NCI-H226 (cell line): Measurements from ENCODE around the gene ADAMTS8.

Experiments used
- DNase-seq: peaks from one replicate; pipeline ENCODE4 v3.0.0-alpha.2; 2015

ADAMTS8 gene, protein sequence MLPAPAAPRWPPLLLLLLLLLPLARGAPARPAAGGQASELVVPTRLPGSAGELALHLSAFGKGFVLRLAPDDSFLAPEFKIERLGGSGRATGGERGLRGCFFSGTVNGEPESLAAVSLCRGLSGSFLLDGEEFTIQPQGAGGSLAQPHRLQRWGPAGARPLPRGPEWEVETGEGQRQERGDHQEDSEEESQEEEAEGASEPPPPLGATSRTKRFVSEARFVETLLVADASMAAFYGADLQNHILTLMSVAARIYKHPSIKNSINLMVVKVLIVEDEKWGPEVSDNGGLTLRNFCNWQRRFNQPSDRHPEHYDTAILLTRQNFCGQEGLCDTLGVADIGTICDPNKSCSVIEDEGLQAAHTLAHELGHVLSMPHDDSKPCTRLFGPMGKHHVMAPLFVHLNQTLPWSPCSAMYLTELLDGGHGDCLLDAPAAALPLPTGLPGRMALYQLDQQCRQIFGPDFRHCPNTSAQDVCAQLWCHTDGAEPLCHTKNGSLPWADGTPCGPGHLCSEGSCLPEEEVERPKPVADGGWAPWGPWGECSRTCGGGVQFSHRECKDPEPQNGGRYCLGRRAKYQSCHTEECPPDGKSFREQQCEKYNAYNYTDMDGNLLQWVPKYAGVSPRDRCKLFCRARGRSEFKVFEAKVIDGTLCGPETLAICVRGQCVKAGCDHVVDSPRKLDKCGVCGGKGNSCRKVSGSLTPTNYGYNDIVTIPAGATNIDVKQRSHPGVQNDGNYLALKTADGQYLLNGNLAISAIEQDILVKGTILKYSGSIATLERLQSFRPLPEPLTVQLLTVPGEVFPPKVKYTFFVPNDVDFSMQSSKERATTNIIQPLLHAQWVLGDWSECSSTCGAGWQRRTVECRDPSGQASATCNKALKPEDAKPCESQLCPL

GRCh38 chr11:130428316-130429119, at the start of gene ADAMTS8:
Gene ADAMTS8 (minus strand): TSS chr11:130428609. CDS start chr11:130428286, 323 bp downstream.
- no peak for DNase-seq

DNA sequence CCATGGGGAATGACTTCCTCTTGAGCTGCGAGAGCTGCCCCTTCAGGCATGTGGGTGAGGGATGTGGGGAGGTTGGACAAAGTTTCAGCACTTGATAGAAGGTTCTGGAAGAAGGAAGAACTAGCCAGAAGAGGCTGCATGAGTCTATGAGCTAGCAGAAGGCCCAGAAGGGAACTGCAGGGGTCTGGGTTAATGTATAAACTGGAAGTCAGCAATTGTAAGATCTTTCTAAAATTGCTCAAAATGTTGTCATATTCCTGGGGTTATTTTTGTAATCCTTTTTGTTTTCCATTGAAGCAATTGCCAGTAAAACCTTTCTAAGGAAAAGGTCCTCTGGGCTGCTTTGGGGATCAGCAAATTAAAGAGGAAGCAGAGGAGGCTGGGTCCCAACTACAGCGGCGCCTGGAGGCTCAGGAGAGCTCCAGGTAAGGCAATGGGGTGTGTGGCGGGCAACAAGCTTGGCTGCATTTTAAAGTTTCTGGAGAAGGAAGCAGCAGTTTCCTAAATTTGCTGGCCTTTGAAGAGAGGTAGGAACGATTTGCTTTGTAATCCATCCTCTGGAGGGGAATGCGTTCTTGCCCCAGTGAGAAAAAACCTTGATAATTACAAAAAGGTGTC, 49.3 kb upstream of the ADAMTS8 start:
- no peak for DNase-seq

- DNase-seq = no peak
Measured at GRCh38 chr11:130476922-130477491, 48.6 kb upstream of the ADAMTS8 start.

DNA sequence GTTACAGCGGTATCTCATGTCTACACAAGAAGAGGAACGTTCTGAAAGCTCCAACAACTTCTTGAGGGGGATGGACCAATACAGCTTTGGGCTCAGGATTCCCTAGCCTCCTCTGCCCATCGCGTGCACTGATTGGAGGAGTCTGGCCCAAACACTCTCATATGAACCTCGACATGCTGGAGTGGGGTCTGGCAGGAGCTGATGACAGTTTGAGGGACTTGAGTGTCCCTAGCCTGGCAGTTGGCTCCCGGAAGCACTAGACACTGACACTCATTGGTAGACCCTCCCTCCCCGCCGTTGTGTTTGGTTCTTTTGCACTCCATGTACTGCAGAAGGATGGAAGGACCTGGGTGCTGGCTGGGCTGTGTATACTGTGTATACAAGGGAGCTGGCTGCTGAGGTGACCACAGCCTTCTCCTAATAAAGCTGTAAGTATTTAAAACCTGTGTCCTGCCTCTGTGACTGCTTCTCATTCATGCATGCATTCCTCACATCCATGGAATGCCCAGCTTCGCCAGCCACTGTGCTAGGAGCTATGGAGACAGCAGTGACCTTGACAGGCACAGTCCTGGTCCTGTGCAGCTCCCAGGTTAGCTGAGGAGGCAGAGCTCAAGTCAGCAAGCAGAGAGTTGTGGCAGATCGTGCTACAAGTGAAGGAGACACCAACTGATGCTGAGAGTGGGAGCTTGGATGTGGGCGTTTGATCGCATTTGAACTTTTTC, 48.0 kb upstream of the ADAMTS8 start:
- DNase-seq = no peak

DNA sequence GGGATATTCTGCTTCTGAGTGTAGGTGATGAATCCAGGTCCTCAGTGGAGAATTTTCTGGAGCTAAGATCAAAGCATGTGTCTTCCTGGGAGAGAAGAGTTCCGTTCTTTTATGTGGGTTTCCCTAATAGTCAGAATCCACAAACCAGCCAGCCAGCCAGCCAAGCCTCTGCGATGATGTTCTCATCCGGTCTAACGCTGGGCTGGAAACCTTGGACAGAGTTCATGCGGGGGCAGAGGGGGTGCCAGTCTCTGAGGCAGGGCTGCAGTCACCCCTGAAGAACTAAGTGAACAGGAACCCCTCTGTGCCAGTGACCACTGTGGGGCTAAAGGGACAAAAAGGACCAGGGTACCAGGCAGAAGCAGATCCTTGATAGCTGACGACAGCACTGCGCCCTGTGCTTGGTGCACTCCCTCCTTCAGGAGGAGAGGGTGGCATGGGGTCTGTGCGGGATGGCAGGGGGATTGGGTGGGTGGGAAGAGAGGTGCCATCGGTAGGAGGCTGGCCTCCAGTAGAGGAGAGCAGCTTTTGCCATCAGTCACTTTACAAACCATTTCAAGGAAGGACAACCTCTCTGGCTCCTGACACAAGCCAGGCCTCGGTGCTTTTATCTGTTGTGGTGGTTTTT, 47.1 kb upstream of the ADAMTS8 start:
- no peak for DNase-seq

GRCh38 chr11:130474637-130475400, 46.4 kb upstream of the ADAMTS8 start:
- no peak for DNase-seq

GRCh38 chr11:130473795-130474377, 45.5 kb upstream of the ADAMTS8 start:
- DNase-seq = no peak

DNA sequence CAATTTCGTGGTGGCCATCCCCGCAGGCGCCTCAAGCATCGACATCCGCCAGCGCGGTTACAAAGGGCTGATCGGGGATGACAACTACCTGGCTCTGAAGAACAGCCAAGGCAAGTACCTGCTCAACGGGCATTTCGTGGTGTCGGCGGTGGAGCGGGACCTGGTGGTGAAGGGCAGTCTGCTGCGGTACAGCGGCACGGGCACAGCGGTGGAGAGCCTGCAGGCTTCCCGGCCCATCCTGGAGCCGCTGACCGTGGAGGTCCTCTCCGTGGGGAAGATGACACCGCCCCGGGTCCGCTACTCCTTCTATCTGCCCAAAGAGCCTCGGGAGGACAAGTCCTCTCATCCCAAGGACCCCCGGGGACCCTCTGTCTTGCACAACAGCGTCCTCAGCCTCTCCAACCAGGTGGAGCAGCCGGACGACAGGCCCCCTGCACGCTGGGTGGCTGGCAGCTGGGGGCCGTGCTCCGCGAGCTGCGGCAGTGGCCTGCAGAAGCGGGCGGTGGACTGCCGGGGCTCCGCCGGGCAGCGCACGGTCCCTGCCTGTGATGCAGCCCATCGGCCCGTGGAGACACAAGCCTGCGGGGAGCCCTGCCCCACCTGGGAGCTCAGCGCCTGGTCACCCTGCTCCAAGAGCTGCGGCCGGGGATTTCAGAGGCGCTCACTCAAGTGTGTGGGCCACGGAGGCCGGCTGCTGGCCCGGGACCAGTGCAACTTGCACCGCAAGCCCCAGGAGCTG, 44.8 kb upstream of the ADAMTS8 start:
- DNase-seq = no peak

DNA sequence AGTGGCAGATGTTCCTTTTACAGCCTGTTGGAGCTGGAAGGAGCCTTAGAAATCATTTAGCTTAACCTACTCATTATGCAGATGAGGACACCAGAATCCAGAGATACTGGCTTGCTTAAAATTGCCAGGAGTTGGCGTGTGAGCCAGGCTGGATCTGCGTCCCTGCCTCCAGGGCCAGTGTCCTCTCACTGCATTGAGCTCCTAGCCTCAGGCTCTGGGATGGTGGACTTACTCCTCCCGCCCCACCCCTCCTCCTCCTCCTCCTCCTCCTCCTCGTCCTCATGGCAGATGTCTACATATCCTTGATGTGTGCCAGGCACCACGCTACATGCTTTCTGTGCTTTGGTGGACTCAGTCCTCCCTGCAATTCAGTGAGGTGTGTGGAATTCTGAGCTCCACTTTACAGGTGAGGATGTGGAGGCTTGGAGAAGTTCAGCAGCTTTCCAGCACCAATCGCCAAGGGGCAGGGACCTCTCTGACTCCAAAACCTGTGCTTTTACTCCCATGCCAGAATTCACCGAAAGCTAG, 44.1 kb upstream of the ADAMTS8 start:
- no peak for DNase-seq

GRCh38 chr11:130471731-130472433, 43.5 kb upstream of the ADAMTS8 start:
- DNase-seq = no peak

- DNase-seq = no peak
Measured at GRCh38 chr11:130470832-130471706, 42.7 kb upstream of the ADAMTS8 start.

DNA sequence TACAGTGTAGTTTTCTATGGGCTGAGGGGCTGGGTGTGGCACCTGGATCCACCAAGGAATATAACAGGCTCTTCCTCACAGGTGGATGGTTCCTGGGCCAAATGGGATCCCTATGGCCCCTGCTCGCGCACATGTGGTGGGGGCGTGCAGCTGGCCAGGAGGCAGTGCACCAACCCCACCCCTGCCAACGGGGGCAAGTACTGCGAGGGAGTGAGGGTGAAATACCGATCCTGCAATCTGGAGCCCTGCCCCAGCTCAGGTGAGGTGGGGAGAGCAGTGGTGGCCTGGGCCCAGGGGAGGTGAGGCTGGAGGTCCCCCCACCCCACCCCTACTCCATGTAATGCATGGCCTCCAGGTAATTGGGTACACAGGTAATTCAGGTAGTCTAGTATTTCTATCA, 40.8 kb upstream of the ADAMTS8 start:
- DNase-seq = no peak

DNA sequence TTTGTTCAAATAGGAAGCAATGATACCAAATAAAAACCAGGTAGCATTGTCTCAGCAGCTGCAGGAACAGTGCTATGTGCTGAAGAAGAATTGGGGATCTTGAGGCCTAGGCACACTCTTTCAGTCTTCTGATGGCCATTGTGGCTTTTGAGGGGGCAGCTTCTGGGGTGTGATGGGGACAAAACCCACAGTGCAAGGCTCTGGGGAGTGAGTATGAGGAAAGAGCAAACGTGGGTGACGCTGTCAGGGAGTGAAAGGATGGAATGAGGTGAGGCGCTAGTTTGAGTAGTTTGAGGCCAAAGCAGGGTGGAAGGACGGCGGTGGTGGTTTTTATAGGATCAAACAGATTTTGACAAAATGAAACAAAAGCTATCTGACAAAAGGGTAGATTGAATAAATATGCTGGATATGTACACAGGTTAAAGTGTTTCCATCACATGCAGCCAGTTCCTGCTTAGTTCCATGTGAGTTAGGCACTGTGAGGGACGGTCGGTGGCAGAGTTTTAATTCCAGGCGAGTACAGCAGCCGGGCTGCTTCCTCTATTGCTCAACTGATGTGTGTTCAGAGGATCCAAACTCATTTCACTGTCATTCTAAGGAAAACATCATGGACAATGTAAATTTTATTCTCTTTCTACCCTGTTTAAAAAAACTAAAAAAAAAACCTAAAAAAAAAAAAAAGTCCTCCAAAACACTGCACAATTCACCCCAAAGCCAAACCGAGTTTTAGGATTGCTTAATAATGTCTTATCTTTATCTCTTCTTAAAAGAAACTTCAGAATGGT, 38.9 kb upstream of the ADAMTS8 start:
- DNase-seq = no peak

- DNase-seq = no peak
Measured at GRCh38 chr11:130465263-130465662, 36.9 kb upstream of the ADAMTS8 start.

- no peak for DNase-seq
Measured at GRCh38 chr11:130464291-130464812, 35.9 kb upstream of the ADAMTS8 start.

DNA sequence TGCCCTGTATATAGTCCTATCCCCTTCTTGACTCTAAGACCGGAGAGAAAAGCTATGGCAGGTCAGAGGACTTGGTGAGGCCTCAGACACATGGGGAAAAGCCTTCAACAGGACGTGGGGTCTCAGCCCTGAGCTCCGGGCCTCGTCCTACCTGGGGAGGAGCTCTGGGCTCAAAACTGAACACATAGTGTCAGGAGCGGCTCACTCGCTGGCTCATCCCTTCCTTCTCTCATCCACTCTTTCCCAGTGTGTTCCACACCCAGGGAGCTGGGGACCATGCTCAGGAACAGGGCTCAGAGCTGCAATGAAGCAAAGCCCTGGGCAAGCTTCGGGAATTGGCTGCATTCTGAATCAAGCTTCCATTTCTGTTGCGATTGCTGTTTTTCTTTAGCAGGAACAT, 34.5 kb upstream of the ADAMTS8 start:
- DNase-seq = no peak
